Panc1 (cell line): ENCODE results near the gene RYK. TPM values are rescaled to one million over a fixed set of nuclear protein-coding genes. Genes with fewer than 3 reads are reported as not detected.

Experiments
- ATAC-seq: fragments of 200-7000 bp; cut with Tn5 transposase; 2 replicates; pipeline ENCODE4 v1.9.1; 2020; ENCODE audit warnings: mild to moderate bottlenecking, moderate library complexity
- BruUV-seq: library from RNA; stranded (reverse); fragments of 400-500 nt; replicated peaks from 2 replicates; lab custom pipeline; 2021; lab: Mats Ljungman, UMichigan
- CTCF ChIA-PET: fragments of 300-600 bp; sonication (Branson Sonifier 250); formaldehyde crosslinking; loops from one replicate; lab custom pipeline; 2022; ENCODE audit warnings: antibody characterized with exemption; lab: Charles Lee
- POLR2A ChIA-PET: fragments of 300-600 bp; sonication (Branson Sonifier 250); formaldehyde crosslinking; loops from one replicate; lab custom pipeline; 2022; ENCODE audit warnings: antibody characterized with exemption; lab: Charles Lee
- DNase-seq: peaks from one replicate; pipeline ENCODE4 v3.0.0-alpha.2; 2010; ENCODE audit warnings: low read depth, low spot score
- H3K27ac ChIP-seq: 2 replicates; pipeline ENCODE4 v1.5.1; 2011; ENCODE audit warnings: mild to moderate bottlenecking, low read length, inconsistent platforms
- H3K27me3 ChIP-seq: fragments of 200-500 bp; sonication (Bioruptor generic); 2 replicates; pipeline ENCODE4 v1.6.0; 2014; ENCODE audit warnings: low read length, inconsistent platforms; ENCODE audit not compliant: control insufficient read depth, insufficient read depth
- H3K36me3 ChIP-seq: fragments of 200-500 bp; sonication (Bioruptor generic); 2 replicates; pipeline ENCODE4 v1.5.1; 2014; ENCODE audit warnings: inconsistent platforms, mild to moderate bottlenecking, low read length, moderate library complexity; ENCODE audit not compliant: control insufficient read depth, insufficient read depth
- H3K4me1 ChIP-seq: 2 replicates; pipeline ENCODE4 v1.5.1; 2011; ENCODE audit warnings: inconsistent platforms, mild to moderate bottlenecking, low read length, moderate library complexity; ENCODE audit not compliant: control insufficient read depth, insufficient read depth
- H3K4me3 ChIP-seq, 2 experiments: 2 replicates each; pipeline ENCODE4 v1.5.1; 2011 to 2012; ENCODE audit warnings: low read depth in 2 of 2, low read length in 2 of 2, mild to moderate bottlenecking in 2 of 2, inconsistent platforms in 1 of 2, moderate library complexity in 1 of 2
- H3K9me3 ChIP-seq: fragments of 200-500 bp; sonication (Bioruptor generic); 2 replicates; pipeline ENCODE4 v1.5.1; 2014; ENCODE audit warnings: low read depth, mild to moderate bottlenecking, inconsistent platforms, low read length, moderate library complexity; ENCODE audit not compliant: control insufficient read depth, insufficient read depth
- CTCF ChIP-seq: fragments of 450-650 bp; IDR thresholded peaks from 2 replicates; pipeline ENCODE4 v1.5.1; 2017; ENCODE audit warnings: mild to moderate bottlenecking
- POLR2AphosphoS5 ChIP-seq: IDR thresholded peaks from 2 replicates; pipeline ENCODE4 v1.6.1; 2012; ENCODE audit warnings: mild to moderate bottlenecking, low read depth, low read length, moderate library complexity
- REST ChIP-seq, 2 experiments: IDR thresholded peaks; 2 replicates each; pipeline ENCODE4 v1.6.1; 2011 to 2012; ENCODE audit warnings: low read depth in 2 of 2, control low read depth in 1 of 2, low read length in 1 of 2, mild to moderate bottlenecking in 1 of 2, moderate library complexity in 1 of 2; ENCODE audit not compliant: insufficient read depth in 1 of 2
- SIN3A ChIP-seq: IDR thresholded peaks from 2 replicates; pipeline ENCODE4 v1.6.1; 2012; ENCODE audit warnings: low read depth, mild to moderate bottlenecking, low read length, moderate library complexity, borderline replicate concordance; ENCODE audit not compliant: insufficient read depth
- TCF7L2 ChIP-seq: IDR thresholded peaks from 2 replicates; pipeline ENCODE4 v1.6.1; 2011; ENCODE audit warnings: mild to moderate bottlenecking, low read depth, low read length, inconsistent platforms
- in situ Hi-C: cut with HindIII; loops from 2 replicates; pipeline ENCODE4 v1.10.0; 2016; ENCODE audit warnings: low sequenced_read_pairs, low pct_unique_long_range_greater_than_20kb
- intact Hi-C: fragments of 100-400 bp; cut with micrococcal nuclease; formaldehyde crosslinking; loops from one replicate; pipeline ENCODE4 v1.10.0; 2022; ENCODE audit not compliant: unreplicated experiment
- total RNA-seq: library from RNA; stranded (reverse); gene quantifications from one replicate; pipeline ENCODE4 v1.2.1, GENCODE V29; 2021; ENCODE audit not compliant: unreplicated experiment

The RYK gene
- total RNA-seq, 1 experiment from 2014 or later, result 82.7 TPM

GRCh38 chr3:134155446-134155845 lies 95.2 kb downstream of the RYK start:
- ChIA-PET POLR2A (no interaction called here), CTCF (no interaction called here)
- in situ Hi-C loops (no loop called here), intact Hi-C loops (no loop called here)
- H3K36me3 ChIP-seq, result peaks cover 21% of the 10 kb centered on the region; the same call in 1 of the 2 replicates
- no peaks in the 10 kb centered on the region for H3K9me3 ChIP-seq
- DNase-seq (no peak), ATAC-seq (no peak)
- no TSS peak for BruUV-seq
- no peak overlapping the region for H3K27ac ChIP-seq
- no peaks in the 10 kb centered on the region for H3K27me3 ChIP-seq
- no peak overlapping the region for H3K4me3 ChIP-seq
- no peaks in the 10 kb centered on the region for H3K4me1 ChIP-seq
- no peak for TF ChIP-seq TCF7L2
- no peak for TF ChIP-seq POLR2AphosphoS5
- TF ChIP-seq CTCF, result no peak
- TF ChIP-seq REST (IDR thresholded peaks at IDR 0.05; ENCODE audit: insufficient read depth in 1 of 2, low read depth in 2 of 2, low read length in 1 of 2), result no peak
- TF ChIP-seq SIN3A, result no peak

GRCh38 chr3:134153761-134154160 lies 96.9 kb downstream of the RYK start:
- Histone ChIP-seq H3K9me3 (no peaks in the 10 kb centered on the region), H3K36me3 (peaks cover 16% of the 10 kb centered on the region; the same call in 1 of the 2 replicates), H3K27me3 (no peaks in the 10 kb centered on the region), H3K4me3 (no peak overlapping the region), H3K4me1 (no peaks in the 10 kb centered on the region), H3K27ac (no peak overlapping the region)
- TF ChIP-seq SIN3A (no peak), REST (IDR thresholded peaks at IDR 0.05; ENCODE audit: insufficient read depth in 1 of 2, low read depth in 2 of 2, low read length in 1 of 2) (no peak), POLR2AphosphoS5 (no peak), TCF7L2 (no peak), CTCF (no peak)
- CTCF ChIA-PET, result no interaction called here
- no TSS peak for BruUV-seq
- no peak for ATAC-seq
- no peak for DNase-seq
- in situ Hi-C loops (no loop called here), intact Hi-C loops (no loop called here)
- POLR2A ChIA-PET, result no interaction called here
